HL-60/S4 (cell line): ENCODE results near the gene ARHGAP8.
"Not testable (repeated sequence)": the region's sequence is repeated elsewhere in the genome, so short reads cannot be mapped to it uniquely, and the experiment has no call there.

Experiments used
- in situ Hi-C: fragments of 300-500 bp; cut with MboI; formaldehyde crosslinking; loops from 2 replicates; pipeline ENCODE4 v1.14.3; 2022; ENCODE audit warnings: low sequenced_read_pairs

The ARHGAP8 gene

GRCh38 chr22:44799077-44799945 is 46.9 kb downstream of the ARHGAP8 start:
- in situ Hi-C loops, result no loop called here

- in situ Hi-C loops, result not testable (repeated sequence)
These were observed 47.7 kb downstream of the ARHGAP8 start for GRCh38 chr22:44799946-44800634.

- in situ Hi-C loops, result no loop called here
These were observed 49.1 kb downstream of the ARHGAP8 start for GRCh38 chr22:44801476-44801875.

- in situ Hi-C loops, result no loop called here
These were observed 49.8 kb downstream of the ARHGAP8 start for GRCh38 chr22:44802071-44802700.

- in situ Hi-C loops, result no loop called here
These were observed 50.6 kb downstream of the ARHGAP8 start for GRCh38 chr22:44802956-44803355.

- in situ Hi-C loops, result no loop called here
These were observed 52.0 kb downstream of the ARHGAP8 start for GRCh38 chr22:44804327-44804726.

GRCh38 chr22:44805711-44806110 is 53.3 kb downstream of the ARHGAP8 start:
- in situ Hi-C loops, result no loop called here

- in situ Hi-C loops, result no loop called here
These were observed 54.9 kb downstream of the ARHGAP8 start for GRCh38 chr22:44807232-44807631.

- in situ Hi-C loops, result no loop called here
These were observed 55.7 kb downstream of the ARHGAP8 start for GRCh38 chr22:44807915-44808690.

- in situ Hi-C loops, result no loop called here
These were observed 57.1 kb downstream of the ARHGAP8 start for GRCh38 chr22:44809456-44809855.

- in situ Hi-C loops, result no loop called here
These were observed 58.8 kb downstream of the ARHGAP8 start for GRCh38 chr22:44811141-44811540.

GRCh38 chr22:44813416-44813815 is 61.0 kb downstream of the ARHGAP8 start:
- in situ Hi-C loops, result no loop called here

GRCh38 chr22:44814266-44815098 is 62.1 kb downstream of the ARHGAP8 start:
- in situ Hi-C loops, result no loop called here

GRCh38 chr22:44815099-44816070 is 63.0 kb downstream of the ARHGAP8 start:
- in situ Hi-C loops, result no loop called here

GRCh38 chr22:44816141-44816540 is 63.8 kb downstream of the ARHGAP8 start:
- in situ Hi-C loops, result no loop called here

- in situ Hi-C loops, result no loop called here
These were observed 66.4 kb downstream of the ARHGAP8 start for GRCh38 chr22:44818727-44819126.

GRCh38 chr22:44819966-44820631 is 67.7 kb downstream of the ARHGAP8 start:
- in situ Hi-C loops, result no loop called here

- in situ Hi-C loops, result no loop called here
These were observed 69.5 kb downstream of the ARHGAP8 start for GRCh38 chr22:44821741-44822475.
